ENCODE results near the gene DNALI1. TPM values are rescaled to one million over a fixed set of nuclear protein-coding genes. Genes with fewer than 3 reads are reported as not detected.

Gene DNALI1
- total and polyA plus RNA-seq, 2 experiments from 2014 or later, result 5.4 to 25.6 TPM

DNA sequence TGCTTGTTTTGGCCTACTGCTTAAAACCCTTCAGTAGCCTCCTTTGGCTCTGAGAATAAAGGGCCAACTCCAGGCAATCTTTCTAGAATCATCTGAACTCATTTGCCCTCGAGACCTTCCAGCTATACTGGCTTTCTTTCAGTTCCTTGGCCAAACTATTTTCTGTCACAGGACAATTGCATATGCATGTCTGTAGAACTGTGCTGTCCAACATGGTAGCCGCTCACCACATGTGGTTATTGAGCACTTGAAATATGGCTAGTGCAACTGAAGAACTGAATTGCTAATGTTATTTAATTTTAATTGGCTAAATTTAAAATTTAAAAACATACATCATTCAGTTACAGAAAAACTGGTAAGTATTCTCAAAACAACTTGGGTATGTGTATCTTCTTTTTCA is 53.3 kb downstream of the DNALI1 start (continued):
- TF ChIP-seq JUNB (IDR thresholded peaks at IDR 0.05; ENCODE audit: unreplicated experiment) (no peak), ZNF114 (CRISPR knock-in tag; IDR thresholded peaks at IDR 0.05) (no peak), STAT1 (IDR thresholded peaks at IDR 0.05; ENCODE audit: unreplicated experiment) (no peak), NANOG (IDR thresholded peaks at IDR 0.05; ENCODE audit: borderline replicate concordance) (no peak), CREB1 (CRISPR knock-in tag; IDR thresholded peaks at IDR 0.05; ENCODE audit: low read depth) (no peak)
- TF ChIP-seq, protein P1, sequence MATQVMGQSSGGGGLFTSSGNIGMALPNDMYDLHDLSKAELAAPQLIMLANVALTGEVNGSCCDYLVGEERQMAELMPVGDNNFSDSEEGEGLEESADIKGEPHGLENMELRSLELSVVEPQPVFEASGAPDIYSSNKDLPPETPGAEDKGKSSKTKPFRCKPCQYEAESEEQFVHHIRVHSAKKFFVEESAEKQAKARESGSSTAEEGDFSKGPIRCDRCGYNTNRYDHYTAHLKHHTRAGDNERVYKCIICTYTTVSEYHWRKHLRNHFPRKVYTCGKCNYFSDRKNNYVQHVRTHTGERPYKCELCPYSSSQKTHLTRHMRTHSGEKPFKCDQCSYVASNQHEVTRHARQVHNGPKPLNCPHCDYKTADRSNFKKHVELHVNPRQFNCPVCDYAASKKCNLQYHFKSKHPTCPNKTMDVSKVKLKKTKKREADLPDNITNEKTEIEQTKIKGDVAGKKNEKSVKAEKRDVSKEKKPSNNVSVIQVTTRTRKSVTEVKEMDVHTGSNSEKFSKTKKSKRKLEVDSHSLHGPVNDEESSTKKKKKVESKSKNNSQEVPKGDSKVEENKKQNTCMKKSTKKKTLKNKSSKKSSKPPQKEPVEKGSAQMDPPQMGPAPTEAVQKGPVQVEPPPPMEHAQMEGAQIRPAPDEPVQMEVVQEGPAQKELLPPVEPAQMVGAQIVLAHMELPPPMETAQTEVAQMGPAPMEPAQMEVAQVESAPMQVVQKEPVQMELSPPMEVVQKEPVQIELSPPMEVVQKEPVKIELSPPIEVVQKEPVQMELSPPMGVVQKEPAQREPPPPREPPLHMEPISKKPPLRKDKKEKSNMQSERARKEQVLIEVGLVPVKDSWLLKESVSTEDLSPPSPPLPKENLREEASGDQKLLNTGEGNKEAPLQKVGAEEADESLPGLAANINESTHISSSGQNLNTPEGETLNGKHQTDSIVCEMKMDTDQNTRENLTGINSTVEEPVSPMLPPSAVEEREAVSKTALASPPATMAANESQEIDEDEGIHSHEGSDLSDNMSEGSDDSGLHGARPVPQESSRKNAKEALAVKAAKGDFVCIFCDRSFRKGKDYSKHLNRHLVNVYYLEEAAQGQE (IDR thresholded peaks at IDR 0.05; ENCODE audit: unreplicated experiment), result no peak

DNA sequence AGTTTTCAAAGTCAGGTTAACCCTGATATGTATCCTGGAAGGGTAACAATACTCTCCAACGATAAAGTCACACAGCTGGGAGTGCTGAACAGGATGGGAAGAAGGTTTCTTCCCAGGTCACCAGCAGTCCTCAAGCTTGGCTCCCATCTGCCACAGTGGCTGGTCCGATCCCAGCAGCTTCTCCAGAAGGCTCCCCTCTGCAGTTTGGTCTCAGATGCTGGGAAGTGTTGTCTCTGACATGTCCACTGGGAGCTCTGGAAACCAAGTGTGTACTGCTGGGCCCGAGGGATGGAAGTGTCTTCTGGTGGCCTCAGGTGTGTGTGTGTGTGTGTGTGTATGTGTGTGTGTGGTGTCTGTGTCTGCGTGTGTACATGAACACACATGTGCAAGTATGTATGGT is 55.4 kb downstream of the DNALI1 start:
- peaks cover 28% of the 10 kb centered on the region; the same call in 1 of the 2 replicates for H3K27me3 ChIP-seq (ENCODE audit: insufficient read depth)
- ATAC-seq, result peak; percentile 24; the same call in 1 of the 3 replicates

More for the DNA sequence above, 55.4 kb downstream of the DNALI1 start:
- H3K9me2 ChIP-seq (ENCODE audit: insufficient read depth), result no peaks in the 10 kb centered on the region
- TF ChIP-seq JUNB (IDR thresholded peaks at IDR 0.05; ENCODE audit: unreplicated experiment) (no peak), ZNF114 (CRISPR knock-in tag; IDR thresholded peaks at IDR 0.05) (no peak), EZH2 (IDR thresholded peaks at IDR 0.05; ENCODE audit: low read depth, unreplicated experiment) (no peak), POLR2AphosphoS5 (IDR thresholded peaks at IDR 0.05; ENCODE audit: low read depth) (no peak), EZH2phosphoT487 (IDR thresholded peaks at IDR 0.05; ENCODE audit: unreplicated experiment) (no peak), CTCF (conservative IDR thresholded peaks at IDR 0.05; ENCODE audit: low read depth in 2 of 2) (no peak), NANOG (IDR thresholded peaks at IDR 0.05; ENCODE audit: borderline replicate concordance) (no peak)
- TF ChIP-seq, protein P1 (IDR thresholded peaks at IDR 0.05; ENCODE audit: unreplicated experiment), result no peak
- TF ChIP-seq, protein P2, sequence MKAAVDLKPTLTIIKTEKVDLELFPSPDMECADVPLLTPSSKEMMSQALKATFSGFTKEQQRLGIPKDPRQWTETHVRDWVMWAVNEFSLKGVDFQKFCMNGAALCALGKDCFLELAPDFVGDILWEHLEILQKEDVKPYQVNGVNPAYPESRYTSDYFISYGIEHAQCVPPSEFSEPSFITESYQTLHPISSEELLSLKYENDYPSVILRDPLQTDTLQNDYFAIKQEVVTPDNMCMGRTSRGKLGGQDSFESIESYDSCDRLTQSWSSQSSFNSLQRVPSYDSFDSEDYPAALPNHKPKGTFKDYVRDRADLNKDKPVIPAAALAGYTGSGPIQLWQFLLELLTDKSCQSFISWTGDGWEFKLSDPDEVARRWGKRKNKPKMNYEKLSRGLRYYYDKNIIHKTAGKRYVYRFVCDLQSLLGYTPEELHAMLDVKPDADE (IDR thresholded peaks at IDR 0.05), result no peak
- Mint-ChIP-seq H3K9me3 (no peaks in the 10 kb centered on the region; the same call in 2 of the 3 replicates), H3K27me3 (ENCODE audit: insufficient read depth, low read depth, poor library complexity) (peaks cover 8% of the 10 kb centered on the region), H3K36me3 (ENCODE audit: low read depth) (no peaks in the 10 kb centered on the region), H3K4me1 (no peaks in the 10 kb centered on the region), H3K4me3 (no peak overlapping the region), H3K27ac (no peak overlapping the region)
- H3K36me3 ChIP-seq (ENCODE audit: insufficient read depth), result no peaks in the 10 kb centered on the region
- no peak overlapping the region for H3K4me3 ChIP-seq
- H3K79me2 ChIP-seq (replicated peaks; ENCODE audit: insufficient read depth), result no peaks in the 10 kb centered on the region
- H2AFZ ChIP-seq, result no peak overlapping the region
- no peak for DNase-seq (ENCODE audit: low spot score)
- H4K20me1 ChIP-seq (replicated peaks; ENCODE audit: insufficient read depth), result no peaks in the 10 kb centered on the region
- no peaks in the 10 kb centered on the region for H3F3A ChIP-seq (replicated peaks; ENCODE audit: low read depth)
- H3K4me2 ChIP-seq, result no peak overlapping the region
- H3K27ac ChIP-seq (ENCODE audit: low read depth), result no peak overlapping the region
- no peaks in the 10 kb centered on the region for H3K4me1 ChIP-seq (ENCODE audit: insufficient read depth)

All from GM23338 (cell line).